Measurements from ENCODE around the gene CACNA2D3.

DNA sequence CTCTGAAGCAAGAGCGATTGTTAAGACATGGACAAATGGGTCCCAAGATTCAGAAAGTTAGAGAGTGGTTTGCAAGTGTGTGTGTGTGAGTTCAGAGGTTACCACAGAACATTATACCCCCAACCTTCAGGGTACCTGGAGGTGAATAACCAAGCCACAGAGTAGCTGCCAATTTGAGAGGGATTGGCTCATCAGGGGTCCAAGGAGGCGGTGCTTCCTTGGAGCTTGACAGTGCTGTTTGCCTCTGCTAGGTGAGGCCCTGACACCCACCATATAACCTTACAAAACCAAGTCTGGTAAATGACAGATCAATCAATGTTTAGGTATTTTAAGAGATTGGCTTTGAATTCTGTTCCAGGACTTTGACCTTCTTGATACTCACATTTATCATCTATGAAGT, 769.8 kb downstream of the CACNA2D3 start:
- TF ChIP-seq CTCF (IDR thresholded peaks at IDR 0.05; ENCODE audit: poor library complexity) (no peak), EZH2 (IDR thresholded peaks at IDR 0.05; ENCODE audit: borderline replicate concordance) (no peak)

Data from hepatocyte (in vitro differentiated cells).